GM10266 (cell line): ENCODE results near the gene PRKAG2.

ENCODE experiments used
- DNase-seq: peaks from one replicate; pipeline ENCODE4 v3.0.0; 2012; ENCODE audit errors: extremely low spot score
- TF ChIP-seq, protein P1 (sequence below): IDR thresholded peaks from 2 replicates; pipeline ENCODE4 v1.5.1; 2012; ENCODE audit warnings: mild to moderate bottlenecking, low read depth; ENCODE audit not compliant: control insufficient read depth, insufficient read depth; ENCODE audit errors: missing control alignments

The PRKAG2 gene

DNA sequence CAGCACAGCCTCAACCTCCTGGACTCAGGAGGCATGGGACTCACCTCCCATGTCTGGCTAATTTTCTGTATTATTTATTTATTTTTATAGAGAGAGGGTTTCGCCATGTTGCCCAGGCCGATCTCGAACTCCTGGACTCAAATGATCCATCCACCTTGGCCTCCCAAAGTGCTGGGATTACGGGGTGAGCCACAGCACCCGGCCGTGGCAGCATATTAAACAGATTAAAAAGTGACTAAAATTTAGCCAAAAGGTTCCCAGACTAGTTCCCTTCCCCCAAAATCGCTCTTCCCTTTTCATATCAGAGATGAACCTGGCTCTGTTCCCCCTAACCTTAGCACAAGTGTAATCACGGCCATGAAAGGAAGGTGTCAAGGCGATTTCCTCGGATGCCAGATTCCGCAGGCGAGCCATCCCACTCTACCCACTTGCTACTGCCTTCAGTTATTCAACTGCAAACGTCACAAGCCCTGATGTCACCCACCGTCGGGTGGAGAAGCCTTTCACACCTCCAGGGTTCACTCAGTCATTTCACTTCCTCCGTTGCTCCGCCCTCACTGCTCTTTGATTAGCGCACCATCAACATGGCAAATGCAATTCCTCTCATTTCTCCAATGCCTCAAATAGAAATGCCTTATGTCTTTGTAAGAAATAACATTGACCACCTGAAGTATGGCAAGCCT is 252.5 kb downstream of the PRKAG2 start:
- no peak for DNase-seq
- TF ChIP-seq, protein P1, sequence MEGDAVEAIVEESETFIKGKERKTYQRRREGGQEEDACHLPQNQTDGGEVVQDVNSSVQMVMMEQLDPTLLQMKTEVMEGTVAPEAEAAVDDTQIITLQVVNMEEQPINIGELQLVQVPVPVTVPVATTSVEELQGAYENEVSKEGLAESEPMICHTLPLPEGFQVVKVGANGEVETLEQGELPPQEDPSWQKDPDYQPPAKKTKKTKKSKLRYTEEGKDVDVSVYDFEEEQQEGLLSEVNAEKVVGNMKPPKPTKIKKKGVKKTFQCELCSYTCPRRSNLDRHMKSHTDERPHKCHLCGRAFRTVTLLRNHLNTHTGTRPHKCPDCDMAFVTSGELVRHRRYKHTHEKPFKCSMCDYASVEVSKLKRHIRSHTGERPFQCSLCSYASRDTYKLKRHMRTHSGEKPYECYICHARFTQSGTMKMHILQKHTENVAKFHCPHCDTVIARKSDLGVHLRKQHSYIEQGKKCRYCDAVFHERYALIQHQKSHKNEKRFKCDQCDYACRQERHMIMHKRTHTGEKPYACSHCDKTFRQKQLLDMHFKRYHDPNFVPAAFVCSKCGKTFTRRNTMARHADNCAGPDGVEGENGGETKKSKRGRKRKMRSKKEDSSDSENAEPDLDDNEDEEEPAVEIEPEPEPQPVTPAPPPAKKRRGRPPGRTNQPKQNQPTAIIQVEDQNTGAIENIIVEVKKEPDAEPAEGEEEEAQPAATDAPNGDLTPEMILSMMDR, result no peak

DNA sequence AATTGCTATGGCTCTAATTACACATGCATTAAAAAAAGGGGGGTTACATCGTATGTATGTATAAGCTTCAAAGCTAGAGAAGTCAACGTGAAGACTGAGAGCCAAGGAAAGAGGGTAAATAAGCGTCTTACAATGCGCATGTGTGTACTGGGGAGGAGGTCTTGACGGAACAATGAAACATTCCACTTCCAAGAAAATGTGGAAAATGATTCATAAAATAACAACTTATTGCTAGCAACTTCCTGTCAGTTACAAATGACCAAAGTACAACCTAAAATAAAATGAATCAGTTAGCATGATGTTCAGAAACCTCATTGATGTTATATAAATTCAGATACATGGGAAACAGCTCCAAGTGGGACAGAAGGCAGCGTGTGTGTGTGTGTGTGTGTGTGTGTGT is 253.1 kb downstream of the PRKAG2 start:
- no peak for DNase-seq
- TF ChIP-seq, protein P1, result no peak

DNA sequence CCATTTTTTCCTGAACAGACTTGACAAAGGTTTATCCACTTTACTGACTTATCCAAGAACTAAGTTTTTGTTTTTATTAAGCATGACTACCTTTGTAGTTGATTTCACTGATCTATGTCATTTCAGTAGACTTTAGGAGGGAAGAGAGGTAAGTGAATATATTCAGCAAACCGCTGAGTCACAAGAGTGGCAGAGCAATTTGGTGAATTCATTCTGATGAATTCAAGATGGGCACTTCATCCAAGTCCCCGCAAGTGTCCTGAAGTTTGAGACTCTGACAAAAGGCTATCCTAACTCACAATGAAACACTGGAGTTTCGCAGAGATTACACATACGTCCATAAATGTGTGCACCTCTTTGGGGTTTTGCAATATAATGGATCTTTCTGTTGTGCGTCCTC is 255.0 kb downstream of the PRKAG2 start:
- TF ChIP-seq, protein P1, result no peak
- DNase-seq, result no peak

- TF ChIP-seq, protein P1, result no peak
- DNase-seq, result no peak
These were observed 260.3 kb downstream of the PRKAG2 start for GRCh38 chr7:151616443-151617213.

DNA sequence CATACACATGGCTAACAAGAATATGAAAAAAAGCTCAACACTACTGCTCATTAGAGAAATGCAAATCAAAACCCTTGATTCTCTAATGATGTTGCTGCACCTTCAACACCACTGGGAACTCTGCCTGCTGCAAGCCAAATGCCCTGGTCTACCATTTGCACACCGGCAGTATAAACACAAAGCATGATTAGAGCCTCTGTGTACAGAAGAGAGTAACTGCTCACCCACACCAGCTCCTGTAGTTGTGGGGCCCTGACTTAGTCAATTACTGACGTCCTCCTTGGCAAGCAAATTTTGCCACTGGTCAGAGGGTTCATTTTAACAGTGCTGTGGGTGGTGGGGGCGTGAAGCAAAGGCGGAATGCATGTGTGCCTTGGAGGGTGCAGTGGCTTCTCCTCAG is 261.1 kb downstream of the PRKAG2 start:
- TF ChIP-seq, protein P1, result no peak
- DNase-seq, result no peak

DNA sequence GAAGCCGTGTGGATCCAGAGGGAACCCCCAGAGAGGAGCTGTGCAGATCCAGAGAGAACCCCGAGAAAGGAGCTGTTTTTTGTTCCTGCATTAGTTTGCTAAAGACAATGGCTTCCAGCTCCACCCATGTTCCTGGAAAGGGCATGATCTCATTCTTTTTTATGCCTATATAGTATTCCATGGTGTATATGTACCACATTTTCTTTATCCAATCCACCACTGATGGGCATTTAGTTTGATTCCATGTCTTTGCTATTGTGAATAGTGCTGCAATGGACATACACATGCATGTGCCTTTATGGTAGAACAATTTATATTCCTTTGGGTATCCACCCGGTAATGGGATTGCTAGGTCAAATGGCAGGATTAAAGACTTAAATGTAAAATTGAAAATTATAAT is 261.9 kb downstream of the PRKAG2 start:
- no peak for DNase-seq
- TF ChIP-seq, protein P1, result no peak

- TF ChIP-seq, protein P1, result no peak
These were observed 262.9 kb downstream of the PRKAG2 start for GRCh38 chr7:151614019-151614418.

More at GRCh38 chr7:151614019-151614418, 262.9 kb downstream of the PRKAG2 start:
- no peak for DNase-seq
